GM21619 (cell line): ENCODE measurements around the gene ALK.
"Not testable (repeated sequence)": the region's sequence is repeated elsewhere in the genome, so short reads cannot be mapped to it uniquely, and the experiment has no call there.

ENCODE experiments used
- ATAC-seq: cut with Tn5 transposase; IDR thresholded peaks from one replicate; pipeline ENCODE4 v1.9.1; 2021; ENCODE audit not compliant: unreplicated experiment

ALK gene

DNA sequence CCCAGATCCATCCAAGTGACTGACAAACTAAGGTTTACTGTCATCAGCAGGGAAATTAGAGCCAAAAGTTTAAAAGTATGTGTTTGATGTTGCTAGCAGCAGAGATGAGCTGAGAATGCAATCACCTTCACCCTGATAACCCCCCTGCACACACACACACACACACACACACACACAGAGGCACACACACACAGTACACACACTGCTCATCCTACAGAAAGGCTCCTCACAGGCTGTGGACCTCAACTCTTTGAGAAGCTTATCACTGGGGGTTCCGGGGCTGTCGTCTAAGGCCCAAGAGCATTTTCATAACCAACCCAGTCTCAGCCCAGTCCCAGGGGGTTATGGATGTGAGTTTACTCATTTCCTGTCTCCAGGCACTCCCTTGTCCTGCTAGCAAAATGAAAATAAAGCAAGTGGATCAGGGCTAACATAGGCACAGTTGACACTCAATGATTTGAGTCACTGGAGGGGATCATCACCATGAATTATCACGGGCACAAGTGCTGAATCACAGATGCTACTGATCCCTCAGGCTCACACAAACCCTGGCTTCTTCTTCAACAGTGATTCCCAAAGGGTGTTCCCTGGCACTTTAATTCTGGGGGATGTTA lies 76.6 kb downstream of the ALK start:
- ATAC-seq: no peak

- no peak for ATAC-seq
These were observed 79.9 kb downstream of the ALK start for GRCh38 chr2:29841386-29842004.

DNA sequence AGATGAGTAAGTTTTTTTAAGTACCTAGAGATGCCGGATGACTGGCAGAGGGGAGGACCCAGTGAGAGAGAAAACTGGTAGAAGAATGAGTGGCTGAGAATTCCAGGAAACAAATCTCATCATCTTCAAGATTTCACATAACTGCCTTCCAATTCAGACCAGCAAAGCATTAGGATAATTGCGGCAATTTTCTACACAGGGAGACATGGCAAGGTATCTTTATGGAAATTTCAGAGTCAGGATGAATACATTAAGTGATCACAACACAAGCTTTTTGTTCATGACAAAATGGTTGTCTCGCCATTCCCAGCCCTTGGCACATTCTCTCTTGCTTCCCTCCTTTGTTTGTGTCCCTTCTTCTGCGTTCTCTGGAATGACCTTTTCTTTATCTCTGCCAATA lies 82.1 kb downstream of the ALK start:
- ATAC-seq: no peak

DNA sequence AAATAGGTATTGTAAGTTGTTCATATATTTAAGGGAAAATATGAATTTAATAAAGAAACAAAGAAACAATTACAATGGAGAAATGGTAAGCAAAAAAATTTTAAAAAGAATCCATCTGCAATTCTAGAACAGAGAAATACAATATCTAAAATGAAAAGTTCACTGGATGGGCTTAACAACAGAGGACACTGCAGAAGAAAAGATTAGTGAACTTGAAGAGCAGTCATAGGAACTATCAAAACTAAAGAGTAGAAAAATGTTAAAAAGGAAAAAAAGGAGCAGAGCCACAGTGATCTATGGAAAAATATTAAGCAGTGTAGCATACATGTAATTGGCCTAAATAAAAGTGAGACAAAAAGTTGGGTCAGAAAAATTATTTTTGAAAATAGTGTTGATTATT lies 83.5 kb downstream of the ALK start:
- no peak for ATAC-seq

- no peak for ATAC-seq
These were observed 86.8 kb downstream of the ALK start for GRCh38 chr2:29834624-29835023.

- ATAC-seq: no peak
These were observed 87.3 kb downstream of the ALK start for GRCh38 chr2:29834036-29834540.

- no peak for ATAC-seq
These were observed 89.8 kb downstream of the ALK start for GRCh38 chr2:29831560-29831959.

DNA sequence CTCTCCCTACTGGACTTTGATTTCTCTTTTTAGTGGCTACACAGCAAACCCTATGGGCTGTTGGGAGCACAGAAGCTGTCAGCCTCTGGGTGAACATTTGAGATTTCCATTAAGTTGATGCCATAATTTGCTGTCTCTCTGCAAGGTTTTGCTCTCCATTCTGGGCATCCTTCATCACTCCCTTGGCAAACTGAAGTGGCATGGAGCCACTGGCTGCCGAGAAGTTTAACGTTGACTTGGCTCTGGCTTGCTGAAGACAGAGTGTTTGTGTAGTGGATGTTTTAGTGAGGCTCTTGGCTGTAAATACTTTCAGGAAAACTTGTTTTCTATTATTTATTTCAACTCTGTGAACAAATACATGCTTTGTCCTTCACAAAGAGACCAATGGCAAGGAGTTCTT lies 91.5 kb downstream of the ALK start:
- no peak for ATAC-seq

DNA sequence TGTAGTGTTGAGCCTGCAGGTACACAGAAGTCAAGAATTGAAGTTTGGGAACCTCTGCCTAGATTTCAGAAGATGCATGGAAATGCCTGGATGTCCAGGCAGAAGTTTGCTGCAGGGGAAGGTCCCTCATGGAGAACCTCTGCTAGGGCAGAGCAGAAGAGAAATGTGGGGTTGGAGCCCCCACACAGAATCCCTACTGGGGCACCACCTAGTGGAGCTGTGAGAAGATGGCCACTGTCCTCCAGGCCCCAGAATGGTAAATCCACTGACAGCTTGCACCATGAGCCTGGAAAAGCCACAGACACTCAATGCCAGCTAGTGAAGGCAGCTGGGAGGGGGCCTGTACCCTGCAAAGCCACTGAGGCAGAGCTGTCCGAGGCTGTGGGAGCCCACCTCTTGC lies 97.2 kb downstream of the ALK start:
- ATAC-seq: not testable (repeated sequence)

GRCh38 chr2:29821591-29821990 lies 99.8 kb downstream of the ALK start:
- ATAC-seq: no peak

- ATAC-seq: no peak
These were observed 101.8 kb downstream of the ALK start for GRCh38 chr2:29819570-29819969.

- ATAC-seq: no peak
These were observed 103.3 kb downstream of the ALK start for GRCh38 chr2:29817801-29818680.

DNA sequence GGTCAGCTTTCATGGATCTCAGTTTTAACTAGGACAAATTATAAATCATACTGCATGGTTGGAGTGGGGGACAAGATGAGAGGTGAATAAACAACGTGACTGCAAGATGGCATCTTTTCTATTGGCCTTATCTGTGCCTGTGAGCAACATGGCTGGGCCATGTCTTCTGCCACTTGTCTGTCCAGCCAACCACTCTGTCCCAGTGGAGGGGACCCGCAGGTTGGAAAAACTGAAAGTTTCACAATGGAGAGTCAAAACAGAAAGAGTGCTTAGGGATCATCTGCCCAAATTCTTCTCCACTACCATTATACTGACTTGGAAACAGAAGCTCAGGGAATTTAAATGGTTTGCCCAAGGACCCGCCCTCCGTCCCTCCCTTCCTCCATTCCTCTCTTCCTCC lies 104.1 kb downstream of the ALK start:
- ATAC-seq: no peak

DNA sequence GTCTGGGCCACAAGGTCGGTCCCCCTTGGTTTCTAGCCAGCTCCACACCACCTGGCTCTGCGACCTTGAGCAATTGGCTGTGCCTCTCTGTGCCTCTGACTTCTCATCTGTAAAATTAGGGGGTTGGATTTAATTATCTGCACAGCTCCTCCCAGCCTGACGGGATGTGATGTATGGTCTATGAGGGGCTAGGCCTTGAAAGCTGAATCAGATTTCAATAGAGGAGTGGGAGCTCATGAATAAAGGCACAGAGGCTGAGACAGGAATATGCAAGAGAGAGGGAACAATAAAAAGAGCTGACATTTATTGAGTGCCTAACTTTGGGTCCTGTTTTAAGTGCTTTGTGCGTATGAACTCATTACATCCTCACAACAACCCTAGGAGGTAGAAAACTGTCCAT lies 104.7 kb downstream of the ALK start:
- no peak for ATAC-seq

DNA sequence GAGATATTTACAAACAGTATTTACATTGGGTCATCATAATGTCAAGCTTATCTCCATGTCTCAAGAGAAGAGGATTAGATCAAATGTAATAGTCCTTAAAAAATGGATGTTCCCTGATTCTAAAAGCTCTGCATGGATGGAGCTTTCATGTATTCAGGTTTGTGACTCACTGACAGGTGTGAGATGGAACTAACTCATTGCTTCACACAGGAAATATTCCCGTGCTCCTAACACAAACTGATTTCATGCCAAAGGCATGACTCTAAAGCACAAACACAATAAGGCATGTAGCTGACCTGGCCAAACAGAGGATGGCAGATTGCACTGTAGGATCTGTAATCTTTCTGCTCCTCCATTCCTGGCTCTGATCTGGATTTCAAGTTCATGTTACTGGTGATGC lies 110.0 kb downstream of the ALK start:
- no peak for ATAC-seq

DNA sequence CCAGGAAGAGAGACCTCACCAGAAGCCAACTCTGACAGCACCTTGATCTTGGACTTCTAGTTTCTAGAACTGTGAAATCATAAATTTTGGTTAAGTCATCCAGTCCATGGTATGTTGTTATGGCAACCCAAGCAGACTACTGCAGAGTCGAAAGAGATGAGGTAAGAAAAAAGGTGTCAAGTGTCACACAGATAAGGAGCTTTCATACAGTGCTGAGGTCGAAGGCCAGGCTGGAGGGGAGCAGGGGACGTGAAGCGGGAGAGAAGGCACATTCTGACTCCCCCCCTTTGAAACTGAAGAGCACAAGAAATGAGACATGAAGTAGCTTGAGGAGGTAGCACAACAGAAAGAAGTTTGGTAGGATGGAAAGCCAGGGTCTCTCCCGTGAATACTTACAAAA lies 110.4 kb downstream of the ALK start:
- no peak for ATAC-seq

GRCh38 chr2:29808321-29808720 lies 113.1 kb downstream of the ALK start:
- no peak for ATAC-seq

- no peak for ATAC-seq
These were observed 114.3 kb downstream of the ALK start for GRCh38 chr2:29807082-29807481.

DNA sequence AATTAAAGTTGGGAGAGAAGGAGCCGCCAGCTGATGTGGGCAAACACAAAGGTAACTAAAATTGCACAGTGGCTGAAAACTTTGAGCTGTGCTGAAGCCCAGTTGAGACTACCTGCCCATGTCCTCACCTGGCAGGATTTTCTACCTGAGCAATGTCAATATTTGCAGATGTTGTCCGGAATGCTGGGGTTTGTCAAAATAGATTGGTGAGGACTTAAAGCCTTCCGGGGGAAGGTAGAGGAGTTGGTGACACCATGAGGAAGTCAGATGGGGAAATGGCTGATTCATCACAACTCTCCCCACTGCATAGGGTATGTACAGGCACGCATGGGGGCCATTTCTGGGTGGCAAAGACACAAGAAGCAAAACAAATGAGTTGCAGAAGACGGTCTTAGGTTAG lies 114.9 kb downstream of the ALK start:
- ATAC-seq: no peak

DNA sequence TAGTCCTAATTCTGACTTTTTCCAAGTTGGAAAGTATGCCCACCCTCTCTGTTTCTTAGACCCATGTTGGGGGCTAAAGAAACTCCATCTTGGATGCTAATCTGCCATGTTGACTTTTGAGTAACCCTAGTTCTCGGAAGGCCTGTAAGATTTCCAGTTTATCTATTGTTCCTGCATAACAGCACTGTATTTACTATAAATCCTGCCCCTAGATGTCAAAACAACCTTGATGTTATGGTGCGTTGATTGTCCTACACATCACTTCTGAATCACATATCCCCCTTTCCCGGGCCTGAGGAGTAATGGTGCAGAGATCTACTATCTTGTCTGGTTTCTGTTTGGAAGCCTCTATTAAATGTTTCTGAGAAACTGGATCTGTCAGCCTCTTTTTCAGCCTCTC lies 116.7 kb downstream of the ALK start:
- ATAC-seq: no peak

GRCh38 chr2:29803537-29803936 lies 117.8 kb downstream of the ALK start:
- no peak for ATAC-seq

- ATAC-seq: no peak
These were observed 118.4 kb downstream of the ALK start for GRCh38 chr2:29802986-29803385.
